ENCODE measurements around the gene MEG3.
"Not testable (repeated sequence)": the region's sequence is repeated elsewhere in the genome, so short reads cannot be mapped to it uniquely, and the experiment has no call there.

Gene MEG3

DNA sequence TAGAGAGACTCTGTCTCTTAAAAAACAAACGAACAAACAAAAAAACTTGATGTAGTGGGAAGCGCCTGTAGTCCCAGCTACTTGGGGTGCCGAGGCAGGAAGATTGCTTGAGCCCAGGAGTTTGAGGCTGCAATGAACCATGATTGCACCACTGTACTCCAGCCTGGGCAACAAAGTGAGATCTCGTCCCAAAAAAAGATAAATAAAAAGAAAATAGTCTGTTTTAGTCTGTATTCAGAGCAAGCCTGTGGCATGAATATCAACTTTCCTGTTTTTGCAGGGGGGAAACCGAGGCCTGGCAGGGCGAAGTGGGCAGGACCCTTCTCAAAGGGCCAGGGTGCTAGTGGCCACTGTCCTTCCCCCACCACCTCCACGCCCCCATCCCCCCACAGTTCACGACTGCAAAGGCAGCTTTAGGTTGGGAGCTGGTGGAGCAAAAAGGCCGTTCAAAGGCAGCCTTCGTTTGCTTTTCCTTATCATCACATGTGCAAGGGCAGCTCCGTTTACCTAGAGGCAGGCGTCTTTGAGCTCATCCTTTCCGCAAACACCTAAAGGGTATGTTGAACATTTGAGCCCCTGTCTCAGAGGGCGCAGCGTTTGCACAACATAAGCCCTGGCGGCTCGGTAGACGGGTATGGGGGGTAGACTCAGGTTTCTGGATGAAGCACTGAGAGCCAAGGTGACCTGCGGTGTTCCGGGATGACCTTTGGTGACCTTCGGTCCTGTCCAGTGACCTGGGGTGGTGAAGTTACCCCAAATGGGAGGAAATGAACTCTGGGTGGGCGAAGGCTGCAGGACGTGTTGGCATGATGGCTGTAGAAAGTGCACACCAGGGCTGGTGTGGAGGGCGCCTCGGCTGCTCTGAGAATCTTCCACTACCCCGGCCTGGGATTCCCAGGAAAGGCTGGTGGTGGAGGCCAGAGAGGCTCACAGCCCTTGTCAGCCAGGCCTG is 8.7 kb upstream of the MEG3 start:
- no peaks in the 10 kb centered on the region for H3K9me2 ChIP-seq (replicated peaks; ENCODE audit: insufficient read depth, low read length)
- no peak overlapping the region for H2AFZ ChIP-seq (ENCODE audit: low read depth, low read length, severe bottlenecking)
- H3K27me3 ChIP-seq (ENCODE audit: low read length), result no peaks in the 10 kb centered on the region
- H3K27ac ChIP-seq (ENCODE audit: low read depth, low read length), result no peak overlapping the region
- H3K79me2 ChIP-seq (ENCODE audit: insufficient read depth, low read length), result no peaks in the 10 kb centered on the region
- H3K4me2 ChIP-seq (ENCODE audit: low read depth, low read length, poor library complexity, severe bottlenecking), result no peak overlapping the region
- TF ChIP-seq, protein P1, sequence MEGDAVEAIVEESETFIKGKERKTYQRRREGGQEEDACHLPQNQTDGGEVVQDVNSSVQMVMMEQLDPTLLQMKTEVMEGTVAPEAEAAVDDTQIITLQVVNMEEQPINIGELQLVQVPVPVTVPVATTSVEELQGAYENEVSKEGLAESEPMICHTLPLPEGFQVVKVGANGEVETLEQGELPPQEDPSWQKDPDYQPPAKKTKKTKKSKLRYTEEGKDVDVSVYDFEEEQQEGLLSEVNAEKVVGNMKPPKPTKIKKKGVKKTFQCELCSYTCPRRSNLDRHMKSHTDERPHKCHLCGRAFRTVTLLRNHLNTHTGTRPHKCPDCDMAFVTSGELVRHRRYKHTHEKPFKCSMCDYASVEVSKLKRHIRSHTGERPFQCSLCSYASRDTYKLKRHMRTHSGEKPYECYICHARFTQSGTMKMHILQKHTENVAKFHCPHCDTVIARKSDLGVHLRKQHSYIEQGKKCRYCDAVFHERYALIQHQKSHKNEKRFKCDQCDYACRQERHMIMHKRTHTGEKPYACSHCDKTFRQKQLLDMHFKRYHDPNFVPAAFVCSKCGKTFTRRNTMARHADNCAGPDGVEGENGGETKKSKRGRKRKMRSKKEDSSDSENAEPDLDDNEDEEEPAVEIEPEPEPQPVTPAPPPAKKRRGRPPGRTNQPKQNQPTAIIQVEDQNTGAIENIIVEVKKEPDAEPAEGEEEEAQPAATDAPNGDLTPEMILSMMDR (IDR thresholded peaks at IDR 0.05; ENCODE audit: insufficient read depth, low read length, poor library complexity, severe bottlenecking), result no peak
- no peak for TF ChIP-seq EZH2phosphoT487 (conservative IDR thresholded peaks at IDR 0.05; ENCODE audit: low read length)
- H3F3A ChIP-seq (ENCODE audit: insufficient read depth), result no peaks in the 10 kb centered on the region
- no peaks in the 10 kb centered on the region for H3K36me3 ChIP-seq (ENCODE audit: low read length)
- no peak overlapping the region for H3K9ac ChIP-seq (ENCODE audit: low read length)
- H3K9me3 ChIP-seq (ENCODE audit: insufficient read depth, low read length), result no peaks in the 10 kb centered on the region
- no peaks in the 10 kb centered on the region for H4K20me1 ChIP-seq (ENCODE audit: low read depth, low read length)
- H3K4me3 ChIP-seq (ENCODE audit: insufficient read depth, low read length, poor library complexity, severe bottlenecking), result no peak overlapping the region

DNA sequence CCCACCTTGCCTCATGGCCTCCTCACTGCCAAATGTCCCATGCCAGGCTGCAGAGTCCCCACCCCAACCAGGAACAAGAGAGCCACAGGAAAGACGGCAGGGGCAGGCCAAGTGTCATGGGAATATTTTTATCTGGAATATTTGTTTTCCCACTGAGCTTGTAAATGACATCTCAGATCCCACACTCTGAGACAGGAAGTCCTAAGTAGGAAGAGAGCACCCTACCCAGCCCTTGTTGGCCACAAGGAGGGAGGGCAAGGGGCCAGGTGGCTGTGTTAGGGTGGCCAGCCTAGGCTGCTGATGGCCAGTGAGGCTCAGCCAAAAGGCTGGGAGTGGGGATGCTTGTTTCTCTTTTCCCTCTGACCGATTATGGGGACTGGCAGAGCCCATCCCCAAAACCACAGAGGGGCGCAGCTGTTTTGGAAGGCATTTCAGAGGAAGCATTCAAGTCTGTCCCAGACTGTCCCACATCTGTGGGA is 7.7 kb upstream of the MEG3 start:
- H3K36me3 ChIP-seq (ENCODE audit: low read length), result no peaks in the 10 kb centered on the region
- H3F3A ChIP-seq (ENCODE audit: insufficient read depth), result no peaks in the 10 kb centered on the region
- H3K9ac ChIP-seq (ENCODE audit: low read length), result no peak overlapping the region
- no peak overlapping the region for H3K27ac ChIP-seq (ENCODE audit: low read depth, low read length)
- H3K9me3 ChIP-seq (ENCODE audit: insufficient read depth, low read length), result no peaks in the 10 kb centered on the region
- H3K4me2 ChIP-seq (ENCODE audit: low read depth, low read length, poor library complexity, severe bottlenecking), result no peak overlapping the region
- H3K27me3 ChIP-seq (ENCODE audit: low read length), result no peaks in the 10 kb centered on the region
- no peaks in the 10 kb centered on the region for H4K20me1 ChIP-seq (ENCODE audit: low read depth, low read length)
- no peaks in the 10 kb centered on the region for H3K79me2 ChIP-seq (ENCODE audit: insufficient read depth, low read length)
- no peak for TF ChIP-seq EZH2phosphoT487 (conservative IDR thresholded peaks at IDR 0.05; ENCODE audit: low read length)
- TF ChIP-seq, protein P1 (IDR thresholded peaks at IDR 0.05; ENCODE audit: insufficient read depth, low read length, poor library complexity, severe bottlenecking), result no peak
- H3K9me2 ChIP-seq (replicated peaks; ENCODE audit: insufficient read depth, low read length), result no peaks in the 10 kb centered on the region
- H3K4me3 ChIP-seq (ENCODE audit: insufficient read depth, low read length, poor library complexity, severe bottlenecking), result no peak overlapping the region
- H2AFZ ChIP-seq (ENCODE audit: low read depth, low read length, severe bottlenecking), result no peak overlapping the region

DNA sequence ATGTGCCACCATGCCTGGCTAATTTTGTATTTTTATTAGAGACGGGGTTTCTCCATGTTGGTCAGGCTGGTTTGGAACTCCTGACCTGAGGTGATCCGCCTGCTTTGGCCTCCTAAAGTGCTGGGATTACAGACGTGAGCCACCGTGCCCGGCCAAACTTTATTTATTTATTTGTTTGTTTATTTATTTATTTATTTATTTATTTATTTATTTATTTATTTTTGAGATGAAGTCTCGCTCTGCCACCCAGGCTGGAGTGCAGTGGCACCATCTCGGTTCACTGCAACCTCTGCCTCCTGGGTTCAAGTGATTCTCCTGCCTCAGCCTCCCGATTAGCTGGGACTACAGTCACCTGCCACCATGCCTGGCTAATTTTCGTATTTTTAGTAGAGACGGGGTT is 7.0 kb upstream of the MEG3 start:
- not testable (repeated sequence) for H3F3A ChIP-seq (ENCODE audit: insufficient read depth); H3K4me3 ChIP-seq (ENCODE audit: insufficient read depth, low read length, poor library complexity, severe bottlenecking)

DNA sequence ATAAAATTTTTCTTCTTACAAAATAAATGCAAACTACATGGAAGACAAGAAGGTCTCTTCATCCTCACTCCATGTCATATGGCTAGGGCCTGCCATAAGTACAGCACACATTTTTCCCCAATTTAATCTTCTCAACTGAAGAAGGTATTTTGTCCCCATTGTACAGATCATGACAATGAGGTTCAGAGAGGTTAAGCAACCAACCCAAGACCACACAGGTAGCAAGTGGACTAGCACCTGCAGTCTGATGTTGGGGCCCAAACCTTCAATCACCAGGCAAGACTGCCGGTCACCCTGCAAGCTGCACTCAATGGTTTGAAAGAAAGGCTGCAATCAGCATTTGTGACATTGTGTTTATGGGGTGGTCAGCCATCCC is 6.5 kb upstream of the MEG3 start:
- H3K9ac ChIP-seq (ENCODE audit: low read length), result no peak overlapping the region
- TF ChIP-seq, protein P1 (IDR thresholded peaks at IDR 0.05; ENCODE audit: insufficient read depth, low read length, poor library complexity, severe bottlenecking), result no peak
- TF ChIP-seq EZH2phosphoT487 (conservative IDR thresholded peaks at IDR 0.05; ENCODE audit: low read length), result no peak
- H3F3A ChIP-seq (ENCODE audit: insufficient read depth), result no peaks in the 10 kb centered on the region
- no peak overlapping the region for H3K27ac ChIP-seq (ENCODE audit: low read depth, low read length)
- H3K79me2 ChIP-seq (ENCODE audit: insufficient read depth, low read length), result no peaks in the 10 kb centered on the region
- H3K27me3 ChIP-seq (ENCODE audit: low read length), result no peaks in the 10 kb centered on the region
- H2AFZ ChIP-seq (ENCODE audit: low read depth, low read length, severe bottlenecking), result no peak overlapping the region
- no peaks in the 10 kb centered on the region for H3K36me3 ChIP-seq (ENCODE audit: low read length)
- H3K4me3 ChIP-seq (ENCODE audit: insufficient read depth, low read length, poor library complexity, severe bottlenecking), result no peak overlapping the region
- H3K4me2 ChIP-seq (ENCODE audit: low read depth, low read length, poor library complexity, severe bottlenecking), result no peak overlapping the region
- no peaks in the 10 kb centered on the region for H3K9me3 ChIP-seq (ENCODE audit: insufficient read depth, low read length)
- no peaks in the 10 kb centered on the region for H4K20me1 ChIP-seq (ENCODE audit: low read depth, low read length)
- H3K9me2 ChIP-seq (replicated peaks; ENCODE audit: insufficient read depth, low read length), result no peaks in the 10 kb centered on the region

More for the DNA sequence above, 7.0 kb upstream of the MEG3 start:
- not testable (repeated sequence) for H3K27me3 ChIP-seq (ENCODE audit: low read length); H3K4me2 ChIP-seq (ENCODE audit: low read depth, low read length, poor library complexity, severe bottlenecking); H3K36me3 ChIP-seq (ENCODE audit: low read length); H2AFZ ChIP-seq (ENCODE audit: low read depth, low read length, severe bottlenecking); H3K9me3 ChIP-seq (ENCODE audit: insufficient read depth, low read length); H4K20me1 ChIP-seq (ENCODE audit: low read depth, low read length); H3K9me2 ChIP-seq (replicated peaks; ENCODE audit: insufficient read depth, low read length); H3K9ac ChIP-seq (ENCODE audit: low read length); H3K79me2 ChIP-seq (ENCODE audit: insufficient read depth, low read length); H3K27ac ChIP-seq (ENCODE audit: low read depth, low read length)
